NCI-H2227 (cell line): Measurements from ENCODE around the gene LRRC17.
"Not testable (repeated sequence)": the region's sequence is repeated elsewhere in the genome, so short reads cannot be mapped to it uniquely, and the experiment has no call there.

Source experiments
- DNase-seq: peaks from one replicate; lab custom pipeline; 2025; ENCODE audit not compliant: unreplicated experiment; lab: John Stamatoyannopoulos, UW

Gene LRRC17

DNA sequence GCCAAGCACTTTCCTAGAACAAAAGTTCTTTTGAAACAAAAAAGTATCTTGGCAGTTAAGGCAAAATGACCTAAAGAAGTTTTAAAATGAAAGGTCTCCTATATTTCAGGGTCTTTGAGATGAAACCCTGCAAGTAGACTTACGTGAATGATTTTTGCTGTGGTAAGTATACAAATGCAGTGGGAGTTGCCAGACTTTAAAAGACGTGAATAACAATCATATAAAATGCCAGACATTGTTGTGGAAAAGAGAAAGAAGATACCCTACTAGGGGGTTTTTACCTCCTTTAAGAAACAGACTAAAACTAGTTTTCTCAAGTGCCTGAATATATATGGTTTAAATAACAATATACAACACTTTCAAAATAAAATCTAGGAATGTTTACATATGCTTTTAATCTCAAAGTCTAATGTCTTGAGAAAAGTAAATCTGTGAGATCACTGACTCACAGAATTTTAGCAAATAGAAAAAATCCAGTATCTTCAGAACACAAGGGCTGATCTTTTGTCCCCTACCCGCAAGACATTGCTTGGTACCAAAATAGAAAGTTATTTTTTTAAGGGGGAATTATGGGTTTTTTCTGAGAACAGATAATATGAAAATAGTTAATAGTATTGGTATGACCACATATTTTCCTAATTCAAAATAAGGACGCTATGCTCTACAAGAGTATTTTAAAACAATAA is 29.5 kb downstream of the LRRC17 start:
- DNase-seq, result no peak

DNA sequence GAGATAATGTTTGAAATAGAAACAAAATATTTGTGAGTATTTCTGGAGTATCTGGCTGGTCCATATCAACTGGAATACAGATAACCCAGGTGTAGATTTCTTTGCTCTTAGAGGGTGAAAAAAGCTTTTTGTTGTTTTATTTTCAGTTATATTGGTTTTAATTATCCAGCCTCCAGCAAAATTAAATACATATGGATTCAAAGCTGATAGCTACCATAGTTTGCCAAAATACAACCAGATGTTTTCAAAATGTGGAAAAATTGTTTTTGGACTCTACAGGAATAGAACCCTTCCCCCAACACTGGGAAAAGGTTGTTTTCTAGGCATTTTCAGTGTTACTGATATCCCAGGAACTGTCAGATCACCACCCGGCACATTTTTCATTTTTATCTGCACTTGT is 30.1 kb downstream of the LRRC17 start:
- DNase-seq, result no peak

DNA sequence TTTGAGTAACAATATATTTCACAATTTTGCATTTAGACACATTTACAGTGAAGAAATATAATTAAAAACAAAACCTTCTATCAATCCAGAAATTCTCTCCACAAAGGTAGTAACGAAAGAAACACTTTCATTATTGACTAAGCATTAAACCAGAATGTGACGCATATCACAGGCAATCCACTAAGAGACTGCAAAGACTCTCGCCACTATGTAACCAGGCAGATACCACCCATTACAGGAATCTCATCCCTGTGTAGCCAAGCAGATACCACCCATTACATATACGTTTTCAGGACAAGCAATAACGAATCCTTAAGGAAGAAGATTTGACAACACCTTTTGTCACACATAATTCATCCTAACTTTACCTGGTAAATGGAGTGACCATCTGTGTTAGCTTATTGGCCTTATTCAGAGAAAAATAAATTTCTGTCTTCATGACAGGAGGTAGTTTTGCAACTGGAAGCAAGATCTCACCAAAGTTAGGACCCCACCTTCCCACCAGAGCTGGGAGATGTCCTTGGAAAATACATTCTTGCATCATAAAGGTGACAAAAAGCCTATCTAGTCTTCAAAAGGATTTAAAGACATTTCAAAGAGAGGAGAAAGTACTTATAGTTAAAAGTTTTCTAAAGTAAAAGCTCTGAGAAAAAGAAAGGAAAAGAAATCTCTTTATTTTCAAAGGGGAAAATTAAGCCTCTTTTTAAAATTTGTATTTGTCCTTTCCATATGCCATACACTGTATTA is 30.8 kb downstream of the LRRC17 start:
- DNase-seq, result no peak

DNA sequence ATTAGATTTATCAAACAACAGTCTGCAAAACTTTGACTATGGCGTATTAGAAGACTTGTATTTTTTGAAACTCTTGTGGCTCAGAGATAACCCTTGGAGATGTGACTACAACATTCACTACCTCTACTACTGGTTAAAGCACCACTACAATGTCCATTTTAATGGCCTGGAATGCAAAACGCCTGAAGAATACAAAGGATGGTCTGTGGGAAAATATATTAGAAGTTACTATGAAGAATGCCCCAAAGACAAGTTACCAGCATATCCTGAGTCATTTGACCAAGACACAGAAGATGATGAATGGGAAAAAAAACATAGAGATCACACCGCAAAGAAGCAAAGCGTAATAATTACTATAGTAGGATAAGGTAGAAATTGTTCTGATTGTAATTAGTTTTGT is 31.4 kb downstream of the LRRC17 start:
- no peak for DNase-seq

DNA sequence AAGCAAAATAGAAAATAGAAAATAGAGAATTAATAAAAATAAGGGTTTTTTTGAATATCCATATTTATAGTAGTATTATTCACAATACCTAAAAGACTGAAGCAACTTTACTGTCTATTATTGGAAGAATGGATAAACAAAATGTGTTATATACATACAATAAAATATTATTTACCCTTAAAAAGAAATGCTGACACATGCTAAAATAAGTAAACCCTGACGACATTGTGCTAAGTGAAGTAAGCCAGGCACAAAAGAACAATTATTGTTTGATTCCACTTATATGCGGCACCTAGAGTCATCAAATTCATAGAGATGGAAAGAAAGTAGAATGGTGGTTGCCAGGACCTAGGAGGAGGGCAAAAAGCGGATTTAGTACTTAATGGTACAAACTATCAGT is 39.0 kb downstream of the LRRC17 start:
- no peak for DNase-seq

DNA sequence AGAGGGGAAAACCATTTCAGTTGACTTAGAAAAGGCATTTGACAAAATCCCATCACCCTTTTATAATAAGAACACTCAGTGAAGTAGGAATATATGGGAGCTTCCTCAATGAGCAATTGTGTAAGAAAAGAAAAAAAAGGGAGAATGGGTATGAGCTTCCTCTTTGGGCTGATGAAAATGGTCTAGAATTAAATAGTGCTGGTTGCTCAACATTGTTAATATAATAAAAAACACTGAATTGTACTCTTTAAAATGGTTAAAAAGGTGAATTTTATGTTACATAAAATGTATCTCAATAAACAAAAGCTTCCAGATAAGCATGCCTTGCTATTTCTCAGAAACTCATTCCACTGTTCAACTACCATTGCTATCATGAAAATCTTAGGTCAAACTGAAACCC is 40.6 kb downstream of the LRRC17 start:
- no peak for DNase-seq

DNA sequence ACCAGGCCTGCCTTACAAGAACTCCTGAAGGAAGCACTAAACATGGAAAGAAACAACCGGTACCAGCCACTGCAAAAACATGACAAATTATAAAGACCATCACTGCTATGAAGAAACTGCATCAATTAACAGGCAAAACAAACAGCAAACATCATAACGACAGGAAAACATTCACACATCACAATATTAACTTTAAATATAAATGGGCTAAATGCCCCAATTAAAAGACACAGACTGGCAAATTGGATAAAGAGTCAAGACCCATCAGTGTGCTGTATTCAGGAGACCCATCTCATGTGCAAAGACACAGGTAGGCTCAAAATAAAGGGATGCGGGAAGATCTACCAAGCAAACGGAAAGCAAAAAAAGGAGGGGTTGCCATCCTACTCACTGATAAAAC is 41.6 kb downstream of the LRRC17 start:
- not testable (repeated sequence) for DNase-seq

DNA sequence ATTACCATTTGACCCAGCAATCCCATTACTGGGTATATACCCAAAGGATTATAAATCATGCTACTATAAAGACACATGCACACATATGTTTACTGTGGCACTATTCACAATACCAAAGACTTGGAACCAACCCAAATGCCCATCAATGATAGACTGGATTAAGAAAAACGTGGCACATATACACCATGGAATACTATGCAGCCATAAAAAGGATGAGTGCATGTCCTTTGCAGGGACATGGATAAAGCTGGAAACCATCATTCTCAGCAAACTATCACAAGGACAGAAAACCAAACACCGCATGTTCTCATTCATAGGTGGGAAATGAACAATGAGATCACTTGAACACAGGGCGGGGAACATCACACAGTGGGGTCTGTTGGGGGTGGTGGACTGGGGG is 45.2 kb downstream of the LRRC17 start:
- DNase-seq, result not testable (repeated sequence)

DNA sequence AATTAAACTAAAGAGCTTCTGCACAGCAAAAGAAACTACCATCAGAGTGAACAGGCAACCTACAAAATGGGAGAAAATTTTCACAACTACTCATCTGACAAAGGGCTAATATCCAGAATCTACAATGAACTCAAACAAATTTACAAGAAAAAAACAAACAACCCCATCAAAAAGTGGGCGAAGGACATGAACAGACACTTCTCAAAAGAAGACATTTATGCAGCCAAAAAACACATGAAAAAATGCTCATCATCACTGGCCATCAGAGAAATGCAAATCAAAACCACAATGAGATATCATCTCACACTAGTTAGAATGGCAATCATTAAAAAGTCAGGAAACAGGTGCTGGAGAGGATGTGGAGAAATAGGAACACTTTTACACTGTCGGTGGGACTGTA is 49.2 kb downstream of the LRRC17 start:
- DNase-seq, result not testable (repeated sequence)

DNA sequence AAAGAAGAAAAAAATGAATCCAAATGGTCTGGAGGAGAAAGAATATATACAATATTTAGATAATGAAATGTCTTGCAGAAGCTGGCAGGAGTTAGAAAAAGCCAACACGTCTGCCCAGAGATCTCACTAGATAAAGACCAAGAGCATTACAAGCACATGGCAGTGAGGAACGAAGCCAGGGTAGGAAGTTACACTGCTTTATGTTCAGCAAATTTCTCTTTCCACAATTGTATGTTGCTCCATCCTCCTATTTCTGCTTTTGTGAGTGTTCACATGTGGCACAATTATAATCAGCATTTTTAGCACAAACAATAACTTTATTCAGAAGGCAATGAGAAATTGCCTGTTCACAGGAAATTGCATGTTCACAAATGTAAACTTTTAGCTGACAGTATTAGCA is 53.7 kb downstream of the LRRC17 start:
- no peak for DNase-seq

DNA sequence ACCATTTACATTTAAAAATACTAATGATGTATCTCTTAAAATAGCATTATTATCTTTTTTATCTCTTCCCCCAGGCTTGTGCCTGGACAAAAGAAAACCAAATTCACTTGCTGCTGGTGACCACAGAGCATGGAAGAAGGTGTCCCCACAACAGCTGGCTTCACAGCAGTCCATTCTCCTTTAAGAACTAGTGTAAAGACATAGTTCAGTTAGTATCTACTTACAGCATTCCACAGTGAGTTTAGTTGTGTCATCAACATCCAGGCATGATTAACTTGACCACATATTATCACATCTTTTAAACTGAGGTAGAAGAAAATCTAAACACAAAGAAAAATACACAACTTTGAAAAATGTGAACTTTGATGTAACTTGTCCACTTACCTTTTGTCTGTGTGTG is 55.0 kb downstream of the LRRC17 start:
- DNase-seq, result no peak

DNA sequence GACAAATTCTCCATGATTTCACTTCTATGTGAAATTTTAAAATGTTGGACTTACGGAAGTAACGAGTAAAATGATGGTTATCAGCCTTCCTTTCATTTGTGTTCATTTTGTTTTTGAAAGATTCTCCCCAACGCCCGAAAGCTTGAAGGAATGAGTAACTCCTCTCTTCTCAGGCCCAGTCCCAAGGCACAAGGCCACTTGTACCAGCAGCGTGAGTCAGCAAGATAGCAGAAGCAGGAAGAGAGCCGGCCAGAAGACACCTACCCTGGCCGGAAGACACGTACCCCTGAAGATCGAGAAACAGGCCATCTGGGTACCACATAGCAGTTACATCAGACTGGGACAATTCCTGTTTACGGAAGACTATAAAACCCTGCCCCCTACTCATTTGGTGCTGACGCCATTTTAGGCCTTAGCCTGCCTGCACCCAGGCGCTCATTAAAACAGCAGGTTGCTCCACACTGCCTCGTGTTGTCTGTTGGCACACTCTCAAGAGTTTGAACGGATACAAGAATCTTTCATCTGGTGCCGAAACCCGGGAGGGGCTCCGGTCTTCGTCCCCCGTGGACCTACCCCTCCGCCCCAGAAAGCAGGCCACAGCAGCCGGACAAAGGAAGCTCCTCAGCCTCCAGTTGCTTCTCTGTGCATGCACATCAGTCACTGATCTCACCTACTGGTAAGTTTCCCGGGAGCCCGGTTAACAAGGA is 60.4 kb downstream of the LRRC17 start:
- DNase-seq, result no peak

DNA sequence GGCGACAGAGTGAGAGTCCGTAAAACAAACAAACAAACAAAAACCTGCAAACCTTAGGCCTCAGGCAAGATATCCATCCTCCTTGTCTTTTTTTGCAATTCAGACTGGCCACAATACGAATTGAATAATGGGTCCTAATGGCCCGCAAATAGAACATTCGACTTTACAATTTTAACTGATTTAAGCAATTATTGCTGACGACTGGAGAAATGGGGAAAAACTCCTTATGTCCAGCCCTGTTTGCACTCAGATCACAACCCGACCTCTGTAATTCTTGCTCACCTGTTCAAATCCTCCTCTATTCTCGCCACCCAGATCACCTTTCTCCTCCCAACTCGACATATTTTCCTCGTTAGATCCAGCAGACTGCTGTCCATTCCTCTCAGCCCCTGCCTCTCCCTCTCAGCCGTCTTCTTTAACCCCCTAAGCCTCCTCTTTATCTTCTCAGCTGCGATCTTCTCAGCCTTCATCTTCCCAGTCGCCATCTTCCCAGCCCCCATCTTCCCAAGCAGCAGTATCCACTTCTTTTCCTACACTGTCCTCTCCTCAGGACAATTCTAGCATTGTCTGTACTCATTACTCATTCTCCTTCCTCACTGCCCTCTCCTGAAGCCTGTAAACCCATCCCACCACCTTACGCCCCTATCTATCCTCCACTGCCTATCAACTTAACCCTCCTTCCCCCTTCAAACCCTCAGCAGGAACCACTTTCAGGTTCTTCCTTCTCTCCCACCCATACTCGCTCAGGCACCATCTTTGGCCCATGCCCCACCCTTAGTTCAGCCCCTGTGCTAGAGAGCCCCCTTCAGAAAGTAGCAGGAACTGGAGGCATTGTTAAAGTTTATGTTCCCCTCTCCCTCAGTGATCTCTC is 61.8 kb downstream of the LRRC17 start:
- no peak for DNase-seq

DNA sequence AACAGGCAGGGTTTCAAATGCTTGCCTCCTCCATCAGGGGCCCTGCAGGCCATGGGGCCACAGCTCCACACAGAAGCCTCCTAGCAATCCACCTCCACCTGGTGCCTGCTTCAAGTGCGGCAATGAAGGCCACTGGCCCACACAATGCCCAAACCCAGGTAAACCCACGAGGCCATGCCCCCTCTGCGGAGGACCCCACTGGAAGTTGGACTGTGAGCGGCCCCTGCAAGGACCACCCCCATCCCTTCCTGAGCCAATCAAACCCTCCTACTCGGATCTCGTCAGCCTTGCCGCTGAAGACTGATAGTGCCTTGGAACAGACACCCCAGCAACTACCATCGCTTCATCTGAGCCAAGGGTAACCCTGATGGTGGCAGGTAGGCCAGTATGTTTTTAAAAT is 63.1 kb downstream of the LRRC17 start:
- no peak for DNase-seq

DNA sequence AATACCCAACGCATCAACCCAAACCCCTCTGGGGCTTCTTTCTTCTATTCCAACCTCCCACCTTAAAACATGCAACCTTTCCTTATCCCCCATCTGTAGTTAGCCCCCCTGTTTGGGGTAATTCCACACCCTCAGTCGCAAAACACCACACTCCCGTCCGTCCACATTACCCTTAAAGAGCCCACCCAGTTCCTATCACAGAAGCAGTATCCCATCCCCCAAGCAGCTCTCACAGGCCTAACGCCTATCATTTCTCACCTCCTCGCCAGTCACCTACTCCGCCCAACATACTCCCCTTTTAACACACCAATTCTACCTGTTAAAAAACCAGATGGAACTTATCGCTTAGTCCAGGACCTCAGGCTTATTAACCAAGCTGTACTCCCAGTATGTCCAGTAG is 63.7 kb downstream of the LRRC17 start:
- DNase-seq, result no peak

DNA sequence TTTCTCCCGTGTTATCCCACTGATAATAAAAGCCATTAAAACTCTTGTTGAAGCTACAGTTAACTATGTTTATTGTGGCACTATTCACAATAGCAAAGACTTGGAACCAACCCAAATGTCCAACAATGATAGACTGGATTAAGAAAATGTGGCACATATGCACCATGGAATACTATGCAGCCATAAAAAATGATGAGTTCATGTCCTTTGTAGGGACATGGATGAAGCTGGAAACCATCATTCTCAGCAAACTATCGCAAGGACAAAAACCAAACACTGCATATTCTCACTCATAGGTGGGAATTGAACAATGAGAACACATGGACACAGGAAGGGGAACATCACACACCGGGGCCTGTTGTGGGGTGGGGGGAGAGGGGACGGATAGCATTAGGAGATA is 64.8 kb downstream of the LRRC17 start:
- DNase-seq, result not testable (repeated sequence)

DNA sequence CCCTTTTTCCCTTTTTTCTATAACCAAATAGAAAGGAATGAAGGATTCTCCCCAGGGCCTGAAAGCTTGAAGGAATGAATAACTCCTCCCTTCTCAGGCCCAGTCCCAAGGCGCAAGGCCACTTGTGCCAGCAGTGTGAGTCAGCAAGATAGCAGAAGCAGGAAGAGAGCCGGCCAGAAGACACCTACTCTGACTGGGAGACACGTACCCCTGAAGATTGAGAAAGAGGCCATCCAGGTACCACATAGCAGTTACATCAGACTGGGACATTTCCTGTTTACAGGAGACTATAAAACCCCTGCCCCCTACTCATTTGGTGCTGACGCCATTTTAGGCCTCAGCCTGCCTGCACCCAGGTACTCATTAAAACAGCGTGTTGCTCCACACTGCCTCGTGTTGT is 65.5 kb downstream of the LRRC17 start:
- no peak for DNase-seq

DNA sequence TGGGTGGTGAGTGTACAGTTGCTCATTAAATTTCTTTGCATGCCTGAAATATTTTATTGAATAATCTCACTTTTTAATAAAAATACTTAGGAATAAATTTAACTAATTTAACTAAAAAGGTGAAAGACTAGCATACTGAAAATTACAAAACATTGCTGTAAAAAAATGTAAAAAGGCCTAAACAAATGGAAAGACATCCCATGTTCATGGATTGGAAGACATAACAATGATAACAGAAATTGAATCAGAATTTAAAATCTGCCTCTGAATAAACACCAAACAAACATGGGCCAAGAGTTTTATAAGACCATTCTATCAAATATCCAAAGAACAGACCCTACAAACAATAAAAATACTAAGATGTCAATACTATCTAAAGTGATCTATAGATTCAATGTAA is 66.9 kb downstream of the LRRC17 start:
- DNase-seq, result no peak

DNA sequence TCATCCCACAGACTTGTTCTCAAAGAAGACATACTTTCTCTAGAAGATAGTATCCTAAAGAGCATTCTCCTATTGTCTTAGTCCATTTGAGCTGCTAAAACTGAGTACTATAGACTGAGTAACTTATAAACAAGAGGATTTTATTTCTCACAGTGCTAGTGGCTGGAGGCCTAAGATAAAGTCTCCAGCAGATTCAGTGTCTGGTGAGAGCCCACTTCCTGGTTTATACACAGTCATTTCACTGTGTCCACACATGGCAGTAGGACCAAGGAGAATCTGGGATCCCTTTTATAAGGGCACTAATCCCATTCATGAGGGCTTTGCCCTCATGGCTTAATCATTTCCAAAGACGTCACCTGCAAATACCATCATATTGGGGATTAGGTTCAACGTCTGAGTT is 68.7 kb downstream of the LRRC17 start:
- DNase-seq, result no peak

DNA sequence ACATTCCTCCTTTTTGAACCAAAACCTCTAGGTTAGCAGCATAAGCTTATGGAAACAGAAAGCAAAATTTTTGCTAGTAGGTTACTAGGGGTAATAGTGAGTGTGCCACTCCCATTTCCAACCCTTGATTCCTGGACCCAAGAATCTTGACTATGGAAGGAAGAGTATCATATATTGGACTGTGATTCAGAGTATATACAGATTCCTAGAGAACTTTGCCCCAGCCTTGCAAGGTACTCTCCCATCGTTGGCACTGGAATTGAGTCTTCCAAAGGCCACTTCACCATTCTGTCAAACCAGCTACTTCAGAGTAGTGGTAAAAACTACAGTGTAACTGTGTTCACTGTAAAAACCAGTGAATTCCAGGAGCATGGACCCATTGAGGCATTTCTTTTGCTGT is 69.4 kb downstream of the LRRC17 start:
- DNase-seq, result no peak

DNA sequence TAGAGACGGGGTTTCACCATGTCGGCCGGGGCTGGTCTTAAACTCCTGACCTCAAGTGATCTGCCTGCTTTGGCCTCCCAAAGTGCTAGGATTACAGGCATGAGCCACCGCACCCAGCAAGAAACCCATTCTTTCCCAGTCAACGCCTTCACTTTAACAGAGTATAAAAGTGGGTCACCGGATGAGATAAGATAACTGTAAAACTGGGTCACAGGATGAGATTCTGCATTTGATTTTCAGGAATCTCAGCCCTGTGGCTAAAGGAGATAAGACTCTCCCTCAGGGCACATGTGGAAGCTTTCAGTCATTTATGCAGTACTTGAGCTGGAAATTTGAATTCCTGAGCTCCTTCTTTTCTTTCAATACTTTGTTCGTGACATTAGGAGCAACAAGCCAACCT is 70.8 kb downstream of the LRRC17 start:
- no peak for DNase-seq
